Measurements from ENCODE around the gene WDR46. TPM values are rescaled to one million over a fixed set of nuclear protein-coding genes. Genes with fewer than 3 reads are reported as not detected.

The WDR46 gene
- polyA plus RNA-seq, 2 of the 4 experiments (the other 2 are of a cell fraction) = 35.1 to 88.4 TPM

GRCh38 chr6:33295621-33296369 is 6.8 kb upstream of the WDR46 start (continued):
- TF ChIP-seq FOSB (CRISPR knock-in tag; IDR thresholded peaks at IDR 0.05) = no peak
- TF ChIP-seq BHLHE40 (IDR thresholded peaks at IDR 0.05; ENCODE audit: low read depth, low read length) = no peak
- no peak for TF ChIP-seq PBX3 (IDR thresholded peaks at IDR 0.05)

GRCh38 chr6:33294086-33294823 is 5.2 kb upstream of the WDR46 start:
- WGBS (ENCODE audit: missing lambda C conversion rate) = 76% methylated on average over 10 of the region's 10 CpGs
- H3K4me3 ChIP-seq = no peak overlapping the region
- no peak overlapping the region for H3K4me2 ChIP-seq
- POLR2A ChIA-PET = no interaction called here
- ATAC-seq (no peak), FAIRE-seq (no peak), DNase-seq (ENCODE audit: low read depth in 1 of 2, low spot score in 1 of 2) (no peak)
- no peaks in the 10 kb centered on the region for H3K9me3 ChIP-seq
- CTCF ChIA-PET = no interaction called here
- H3K4me1 ChIP-seq = peaks cover 11% of the 10 kb centered on the region; the same call in 1 of the 3 replicates
- TF ChIP-seq CEBPB (IDR thresholded peaks at IDR 0.05) = no peak
- TF ChIP-seq CHD4 (IDR thresholded peaks at IDR 0.05; ENCODE audit: borderline replicate concordance) = no peak
- TF ChIP-seq EHF (CRISPR knock-in tag; IDR thresholded peaks at IDR 0.05) = no peak
- TF ChIP-seq RARB (CRISPR knock-in tag; IDR thresholded peaks at IDR 0.05) = no peak
- no peak overlapping the region for H3K27ac ChIP-seq

- Histone ChIP-seq H3K9me3 (no peaks in the 10 kb centered on the region), H3K4me3 (no peak overlapping the region), H3K4me2 (no peak overlapping the region), H3K27ac (no peak overlapping the region), H3K4me1 (peaks cover 13% of the 10 kb centered on the region; the same call in 2 of the 3 replicates)
- DNase-seq (ENCODE audit: low read depth in 1 of 2, low spot score in 1 of 2) (no peak), ATAC-seq (no peak), FAIRE-seq (no peak)
- no peak for TF ChIP-seq RAD21 (conservative IDR thresholded peaks at IDR 0.05 in 1 of 2, IDR thresholded peaks at IDR 0.05 in 1 of 2)
- TF ChIP-seq CHD2 (IDR thresholded peaks at IDR 0.05; ENCODE audit: low read length, partially characterized antibody) = no peak
- no peak for TF ChIP-seq CHD4 (IDR thresholded peaks at IDR 0.05; ENCODE audit: borderline replicate concordance)
- no peak for TF ChIP-seq FOSB (CRISPR knock-in tag; IDR thresholded peaks at IDR 0.05)
- TF ChIP-seq BHLHE40 (IDR thresholded peaks at IDR 0.05; ENCODE audit: low read depth, low read length) = no peak
- no peak for TF ChIP-seq MAZ (IDR thresholded peaks at IDR 0.05; ENCODE audit: borderline replicate concordance, low read depth, low read length)
- no peak for TF ChIP-seq RARB (CRISPR knock-in tag; IDR thresholded peaks at IDR 0.05)
- no peak for TF ChIP-seq HOXA7 (CRISPR knock-in tag; IDR thresholded peaks at IDR 0.05)
- TF ChIP-seq ELK1 (IDR thresholded peaks at IDR 0.05; ENCODE audit: low read depth, low read length) = no peak
- no peak for TF ChIP-seq USF2 (IDR thresholded peaks at IDR 0.05)
- no peak for TF ChIP-seq HMGXB4 (CRISPR knock-in tag; IDR thresholded peaks at IDR 0.05; ENCODE audit: borderline replicate concordance)
- no peak for TF ChIP-seq NPAS2 (CRISPR knock-in tag; IDR thresholded peaks at IDR 0.05; ENCODE audit: borderline replicate concordance)
- TF ChIP-seq JUNB (IDR thresholded peaks at IDR 0.05) = no peak
- ChIA-PET POLR2A (no interaction called here), CTCF (interaction anchor here (1.3 to 1.4 kb wide), 2 partner anchors 14 to 15 kb away, joined by 3 read pairs; no protein-coding TSS in a partner anchor)
- WGBS (ENCODE audit: missing lambda C conversion rate) = 90% methylated on average over 12 of the region's 16 CpGs
Measured at GRCh38 chr6:33292996-33293682, 4.1 kb upstream of the WDR46 start.

Data from A549 (cell line).